Spinal cord (tissue), 10 donors: ENCODE results near the gene ARHGAP32. TPM values are rescaled to one million over a fixed set of nuclear protein-coding genes. Genes with fewer than 3 reads are reported as not detected.
"Not testable (repeated sequence)": the region's sequence is repeated elsewhere in the genome, so short reads cannot be mapped to it uniquely, and the experiment has no call there.

Experiments
- DNase-seq, 6 donors: peaks; one replicate each; pipeline versions ENCODE4 v3.0.0 to v3.0.0-alpha.2; 2013 to 2015; ENCODE audit warnings: low spot score in 6 of 6, low read depth in 4 of 6
- H3K27ac ChIP-seq: one replicate; pipeline ENCODE4 v1.5.1; 2013; ENCODE audit warnings: low read depth, low read length, control low read depth
- H3K27me3 ChIP-seq: one replicate; pipeline ENCODE4 v1.6.1; 2013; ENCODE audit warnings: low read length; ENCODE audit not compliant: control insufficient read depth, insufficient read depth
- H3K36me3 ChIP-seq: one replicate; pipeline ENCODE4 v1.6.1; 2013; ENCODE audit warnings: low read length; ENCODE audit not compliant: control insufficient read depth, insufficient read depth
- H3K4me1 ChIP-seq: one replicate; pipeline ENCODE4 v1.6.1; 2013; ENCODE audit warnings: low read length; ENCODE audit not compliant: control insufficient read depth, insufficient read depth
- H3K4me3 ChIP-seq: one replicate; pipeline ENCODE4 v1.5.1; 2013; ENCODE audit warnings: low read depth, low read length, control low read depth
- H3K9me3 ChIP-seq: one replicate; pipeline ENCODE4 v1.6.1; 2013; ENCODE audit warnings: low read length; ENCODE audit not compliant: control insufficient read depth, insufficient read depth
- WGBS: methylation state at CpG from one replicate; pipeline ENCODE4 v1.1.5; 2013; ENCODE audit warnings: missing lambda C conversion rate; ENCODE audit not compliant: insufficient coverage; 5-methylcytosine and 5-hydroxymethylcytosine counted together
- polyA plus RNA-seq, 2 donors: library from polyadenylated mRNA; unstranded; fragments of 120-200 nt; gene quantifications; one replicate each; pipeline ENCODE4 v1.2.1, GENCODE V29; 2013; ENCODE audit not compliant: insufficient read length in 2 of 2
- total RNA-seq, 2 donors: library from RNA; depleted of rRNA in 1 of 2; stranded (reverse); fragments of 120-200 nt in 1 of 2; fragments of >200 nt in 1 of 2; gene quantifications; one replicate each; pipeline versions ENCODE4 v1.2.3 to v1.2.4, GENCODE V29; 2013 to 2014
- donor health status: healthy.

The ARHGAP32 gene
- total and polyA plus RNA-seq, 4 donors = 29.0 to 60.2 (median 35.2) TPM

- 63% methylated on average over 2 of the region's 2 CpGs for WGBS
- H3K27me3 ChIP-seq = no peaks in the 10 kb centered on the region
- H3K36me3 ChIP-seq = peaks cover 2% of the 10 kb centered on the region
- H3K27ac ChIP-seq = no peak overlapping the region
- no peaks in the 10 kb centered on the region for H3K9me3 ChIP-seq
- H3K4me3 ChIP-seq = no peak overlapping the region
- DNase-seq = no peak
- H3K4me1 ChIP-seq = no peaks in the 10 kb centered on the region
These were observed 168.0 kb downstream of the ARHGAP32 start for GRCh38 chr11:129023968-129024676.

DNA sequence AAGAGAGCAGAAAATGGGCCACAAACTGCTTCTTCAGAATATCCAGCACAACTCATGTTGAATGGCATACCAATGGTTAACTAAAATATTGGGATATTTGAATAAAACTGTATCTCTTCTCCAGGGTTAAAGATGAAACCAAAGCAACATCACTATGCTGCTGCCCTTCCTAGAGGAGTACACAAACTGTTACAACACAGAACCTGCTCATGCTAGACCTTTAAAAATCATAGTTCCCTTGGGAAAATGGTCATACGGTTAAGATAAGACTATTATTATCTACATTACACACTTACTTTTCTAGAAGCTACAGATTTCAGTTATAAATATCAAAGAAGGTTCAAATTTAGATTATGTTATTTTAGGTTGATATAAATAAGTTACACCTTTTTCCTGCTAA lies 170.8 kb downstream of the ARHGAP32 start:
- DNase-seq = no peak
- H3K27ac ChIP-seq = no peak overlapping the region
- H3K36me3 ChIP-seq = no peaks in the 10 kb centered on the region
- no peak overlapping the region for H3K4me3 ChIP-seq
- H3K9me3 ChIP-seq = no peaks in the 10 kb centered on the region
- WGBS = no CpG with 5 or more reads among the region's 1 CpG
- no peaks in the 10 kb centered on the region for H3K27me3 ChIP-seq
- no peaks in the 10 kb centered on the region for H3K4me1 ChIP-seq

DNA sequence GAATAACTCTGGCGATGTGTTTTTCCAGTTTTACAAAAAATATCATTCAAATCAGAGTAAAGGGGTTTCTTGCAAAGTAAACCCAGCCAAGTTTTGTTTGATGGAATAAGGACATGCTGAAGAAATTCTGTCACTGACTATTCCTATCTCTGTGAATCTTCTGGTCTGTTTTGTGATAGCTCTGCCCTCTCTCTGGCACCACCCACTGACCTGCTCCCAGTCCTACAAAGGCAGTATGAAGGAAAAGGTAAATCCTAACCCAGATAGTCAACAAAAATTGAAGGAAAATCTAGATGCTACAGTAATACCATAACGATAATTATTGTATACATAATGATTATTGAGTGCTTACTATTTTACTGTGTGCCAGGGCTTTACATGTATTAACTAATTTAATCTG lies 173.1 kb downstream of the ARHGAP32 start:
- DNase-seq = no peak
- H3K9me3 ChIP-seq = no peaks in the 10 kb centered on the region
- H3K4me1 ChIP-seq = no peaks in the 10 kb centered on the region
- H3K36me3 ChIP-seq = no peaks in the 10 kb centered on the region
- WGBS = no CpG with 5 or more reads among the region's 2 CpGs
- no peaks in the 10 kb centered on the region for H3K27me3 ChIP-seq
- no peak overlapping the region for H3K4me3 ChIP-seq
- H3K27ac ChIP-seq = no peak overlapping the region

DNA sequence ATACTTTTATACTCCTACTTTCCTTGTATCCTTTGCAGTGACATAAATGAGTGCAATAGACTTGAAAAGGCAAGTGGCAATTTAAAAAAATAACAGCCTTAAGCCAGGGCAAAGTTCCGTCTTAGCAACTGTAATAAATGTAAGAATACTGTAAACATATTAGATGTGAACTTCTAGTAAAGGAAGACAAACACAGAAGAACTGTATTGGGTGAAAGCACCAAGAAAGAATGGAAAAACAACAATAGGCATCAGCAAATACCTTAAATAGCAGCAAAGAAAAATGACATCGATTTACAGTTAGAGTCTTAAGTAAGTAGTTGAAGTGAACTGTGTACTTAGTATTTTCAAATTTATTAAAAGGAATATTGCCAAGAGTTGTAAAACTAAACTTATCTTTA lies 174.0 kb downstream of the ARHGAP32 start:
- Histone ChIP-seq H3K9me3 (no peaks in the 10 kb centered on the region), H3K36me3 (no peaks in the 10 kb centered on the region), H3K4me3 (no peak overlapping the region), H3K4me1 (no peaks in the 10 kb centered on the region), H3K27ac (no peak overlapping the region), H3K27me3 (no peaks in the 10 kb centered on the region)
- WGBS = no CpG with 5 or more reads among the region's 2 CpGs
- DNase-seq = no peak

DNA sequence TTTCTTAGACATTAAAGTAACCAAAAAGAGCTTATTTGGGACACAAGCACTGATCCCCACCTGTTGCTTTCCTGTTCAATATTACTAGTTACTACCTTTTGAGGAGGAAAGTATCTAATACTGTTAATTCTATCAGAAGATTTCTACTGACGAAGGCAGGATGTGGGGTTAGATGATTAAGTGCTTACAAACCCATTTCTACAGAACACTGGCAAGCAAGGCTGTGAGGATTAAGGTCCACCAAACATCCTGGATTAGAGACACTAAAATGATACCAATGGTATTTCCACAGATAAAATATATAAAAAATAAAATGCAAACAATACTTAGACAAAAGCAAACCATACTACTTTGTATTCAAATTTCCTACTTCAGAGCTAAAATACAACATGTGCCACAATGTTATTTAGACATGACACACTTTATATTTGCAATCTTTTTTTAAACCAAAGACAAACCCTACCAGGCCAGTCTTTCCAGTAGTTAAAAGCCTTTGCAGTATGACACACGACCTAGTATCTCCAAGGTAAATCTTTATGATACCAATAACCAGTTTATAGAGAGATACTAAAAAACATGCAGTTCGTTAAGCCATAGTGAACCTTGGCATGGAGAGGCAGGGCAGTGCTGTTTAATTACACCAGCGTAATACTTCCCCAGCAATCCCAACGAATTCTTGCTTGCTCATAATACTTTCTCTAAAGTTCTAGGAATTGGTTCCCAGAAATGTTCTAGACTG lies 178.2 kb downstream of the ARHGAP32 start:
- Histone ChIP-seq H3K9me3 (no peaks in the 10 kb centered on the region), H3K27ac (no peak overlapping the region), H3K27me3 (no peaks in the 10 kb centered on the region), H3K4me1 (no peaks in the 10 kb centered on the region), H3K4me3 (no peak overlapping the region), H3K36me3 (no peaks in the 10 kb centered on the region)
- no peak for DNase-seq
- WGBS = no CpG with 5 or more reads among the region's 5 CpGs

DNA sequence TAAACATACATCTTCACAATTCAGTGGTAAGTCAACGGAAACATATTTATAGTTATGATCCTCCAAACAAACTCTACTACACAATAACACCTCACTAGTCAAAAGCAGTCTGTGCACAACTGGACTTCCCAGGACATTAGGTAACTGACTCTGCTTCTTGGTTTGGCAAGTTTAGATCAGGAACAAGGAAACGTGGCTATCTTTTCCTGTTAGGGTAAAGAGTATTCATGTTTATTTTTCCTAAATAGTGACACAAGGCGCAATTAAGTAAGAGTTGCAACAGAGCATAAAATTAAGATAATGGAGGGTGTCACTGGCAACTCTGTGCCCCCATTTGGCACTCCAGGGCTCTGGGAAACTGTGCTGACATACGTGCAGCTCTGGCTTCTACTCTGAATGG lies 179.2 kb downstream of the ARHGAP32 start:
- DNase-seq = no peak
- Histone ChIP-seq H3K36me3 (no peaks in the 10 kb centered on the region), H3K4me1 (no peaks in the 10 kb centered on the region), H3K4me3 (no peak overlapping the region), H3K9me3 (no peaks in the 10 kb centered on the region), H3K27me3 (no peaks in the 10 kb centered on the region), H3K27ac (no peak overlapping the region)
- 90% methylated on average over 2 of the region's 4 CpGs for WGBS

- no peak for DNase-seq
- H3K27me3 ChIP-seq = no peaks in the 10 kb centered on the region
- H3K27ac ChIP-seq = no peak overlapping the region
- H3K36me3 ChIP-seq = peaks cover 2% of the 10 kb centered on the region
- H3K4me1 ChIP-seq = no peaks in the 10 kb centered on the region
- WGBS = 97% methylated on average over 4 of the region's 4 CpGs
- peaks cover 3% of the 10 kb centered on the region for H3K9me3 ChIP-seq
- no peak overlapping the region for H3K4me3 ChIP-seq
These were observed 186.0 kb downstream of the ARHGAP32 start for GRCh38 chr11:129006161-129006560.

GRCh38 chr11:128999165-128999564 lies 193.0 kb downstream of the ARHGAP32 start:
- H3K27me3 ChIP-seq, H3K4me1 ChIP-seq, DNase-seq, H3K4me3 ChIP-seq, H3K27ac ChIP-seq, H3K9me3 ChIP-seq, H3K36me3 ChIP-seq: not testable (repeated sequence)
- 81% methylated on average over 3 of the region's 8 CpGs for WGBS

GRCh38 chr11:128988242-128988970 lies 203.7 kb downstream of the ARHGAP32 start:
- H3K4me1 ChIP-seq = no peaks in the 10 kb centered on the region
- no peaks in the 10 kb centered on the region for H3K9me3 ChIP-seq
- no peak overlapping the region for H3K27ac ChIP-seq
- H3K36me3 ChIP-seq = peaks cover 2% of the 10 kb centered on the region
- no peak for DNase-seq
- H3K4me3 ChIP-seq = no peak overlapping the region
- no peaks in the 10 kb centered on the region for H3K27me3 ChIP-seq
